Neuronal stem cell (in vitro differentiated cells): ENCODE data around the gene CEP70.

Source experiments
- DNase-seq: peaks from one replicate; pipeline ENCODE4 v3.0.0-alpha.2; 2013; ENCODE audit warnings: low spot score
- H2AFZ ChIP-seq: one replicate; pipeline ENCODE4 v1.6.1; 2013; ENCODE audit warnings: mild to moderate bottlenecking, low read length, inconsistent platforms
- H2AK5ac ChIP-seq: 2 replicates; pipeline ENCODE4 v1.6.1; 2013; ENCODE audit warnings: low read depth, mild to moderate bottlenecking, inconsistent platforms, low read length, moderate library complexity, mixed read lengths
- H2BK120ac ChIP-seq: 2 replicates; pipeline ENCODE4 v1.6.1; 2013; ENCODE audit warnings: low read depth, mild to moderate bottlenecking, inconsistent platforms, low read length, moderate library complexity, mixed read lengths
- H2BK12ac ChIP-seq: one replicate; pipeline ENCODE4 v1.6.1; 2013; ENCODE audit warnings: low read length, inconsistent platforms
- H2BK15ac ChIP-seq: 2 replicates; pipeline ENCODE4 v1.6.1; 2013; ENCODE audit warnings: mild to moderate bottlenecking, low read length, inconsistent platforms, mixed read lengths
- H2BK5ac ChIP-seq: one replicate; pipeline ENCODE4 v1.6.1; 2013; ENCODE audit warnings: inconsistent platforms, mild to moderate bottlenecking, low read length, moderate library complexity
- H3K14ac ChIP-seq: one replicate; pipeline ENCODE4 v1.6.1; 2013; ENCODE audit warnings: low read length, inconsistent platforms
- H3K18ac ChIP-seq: 2 replicates; pipeline ENCODE4 v1.6.1; 2013; ENCODE audit warnings: low read length, inconsistent platforms
- H3K23ac ChIP-seq: 2 replicates; pipeline ENCODE4 v1.6.1; 2013; ENCODE audit warnings: low read depth, mild to moderate bottlenecking, mixed read lengths, low read length, inconsistent platforms; ENCODE audit not compliant: poor library complexity
- H3K27ac ChIP-seq: replicated peaks from 3 replicates; pipeline ENCODE4 v1.5.1; 2013; ENCODE audit warnings: low read length, inconsistent platforms
- H3K27me3 ChIP-seq, 3 experiments: 2 replicates each; pipeline ENCODE4 v1.6.1; 2013; ENCODE audit warnings: low read length in 3 of 3, mild to moderate bottlenecking in 2 of 3, inconsistent platforms in 1 of 3, low read depth in 1 of 3, mixed read lengths in 1 of 3, moderate library complexity in 1 of 3; ENCODE audit not compliant: control insufficient read depth in 3 of 3, insufficient read depth in 3 of 3
- H3K36me3 ChIP-seq, 2 donors: replicated peaks in 1 of 2; 2 replicates each; pipeline ENCODE4 v1.6.1; 2013; ENCODE audit warnings: low read length in 2 of 2; ENCODE audit not compliant: control insufficient read depth in 2 of 2, insufficient read depth in 2 of 2
- H3K4ac ChIP-seq: 2 replicates; pipeline ENCODE4 v1.6.1; 2013; ENCODE audit warnings: inconsistent platforms, mild to moderate bottlenecking, low read length, moderate library complexity
- H3K4me1 ChIP-seq, 2 donors: 1 replicate in 1 of 2; 2 replicates in 1 of 2; pipeline ENCODE4 v1.6.1; 2013; ENCODE audit warnings: low read length in 2 of 2, low read depth in 1 of 2; ENCODE audit not compliant: control insufficient read depth in 2 of 2, insufficient read depth in 1 of 2
- H3K4me2 ChIP-seq: one replicate; pipeline ENCODE4 v1.6.1; 2013; ENCODE audit warnings: mild to moderate bottlenecking, low read length, inconsistent platforms; ENCODE audit not compliant: insufficient read depth, poor library complexity, severe bottlenecking
- H3K4me3 ChIP-seq, 2 donors: 2 replicates each; pipeline ENCODE4 v1.5.1; 2013; ENCODE audit warnings: low read length in 2 of 2, mild to moderate bottlenecking in 2 of 2, inconsistent platforms in 1 of 2, moderate library complexity in 1 of 2
- H3K79me1 ChIP-seq: one replicate; pipeline ENCODE4 v1.6.1; 2013; ENCODE audit warnings: low read depth, mild to moderate bottlenecking, inconsistent platforms, low read length, moderate library complexity
- H3K9ac ChIP-seq: one replicate; pipeline ENCODE4 v1.6.1; 2013; ENCODE audit warnings: mild to moderate bottlenecking, low read depth, low read length, inconsistent platforms; ENCODE audit not compliant: poor library complexity
- H3K9me3 ChIP-seq, 2 donors: replicated peaks in 1 of 2; 2 replicates each; pipeline versions ENCODE3 to v1.6.1; 2013; ENCODE audit warnings: low read length in 2 of 2, mild to moderate bottlenecking in 2 of 2, inconsistent platforms in 1 of 2, low read depth in 1 of 2, mixed read lengths in 1 of 2, moderate library complexity in 1 of 2; ENCODE audit not compliant: control insufficient read depth in 2 of 2, insufficient read depth in 1 of 2
- H4K8ac ChIP-seq: one replicate; pipeline ENCODE4 v1.6.1; 2013; ENCODE audit warnings: low read depth, mild to moderate bottlenecking, inconsistent platforms, low read length, moderate library complexity
- H4K91ac ChIP-seq: one replicate; pipeline ENCODE4 v1.6.1; 2013; ENCODE audit warnings: low read length, low read depth, mild to moderate bottlenecking, inconsistent platforms; ENCODE audit not compliant: poor library complexity
- WGBS, 2 donors: extraction: QIAGEN DNeasy Blood & Tissue Kit; methylation state at CpG; one replicate each; pipeline ENCODE4 v1.1.7; 2013; ENCODE audit warnings: missing lambda C conversion rate in 2 of 2, mixed read lengths in 1 of 2; ENCODE audit not compliant: insufficient read length in 2 of 2, insufficient replicate concordance in 1 of 2; ENCODE audit errors: extremely low coverage in 2 of 2; 5-methylcytosine and 5-hydroxymethylcytosine counted together

The CEP70 gene

DNA sequence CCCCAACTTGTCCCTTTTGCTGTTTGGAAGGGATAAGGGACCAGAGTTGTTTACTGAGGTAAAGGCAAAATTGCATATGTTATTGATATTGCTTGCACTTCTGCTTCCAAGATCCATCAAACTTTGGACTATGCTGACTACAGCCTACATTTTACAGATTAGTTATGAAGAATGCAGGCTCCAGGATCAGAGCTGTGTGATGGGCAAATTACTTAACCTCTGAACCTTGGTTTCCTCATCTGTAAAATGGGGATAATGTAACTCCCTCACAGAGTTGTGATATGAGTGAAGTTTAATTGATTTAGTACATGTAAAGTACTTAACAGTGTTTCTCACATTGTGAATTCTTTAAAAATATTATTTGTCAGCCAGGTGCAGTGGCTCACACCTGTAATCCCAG lies 30.5 kb upstream of the CEP70 start:
- H3K14ac ChIP-seq: no peak overlapping the region
- no peak overlapping the region for H3K27ac ChIP-seq
- H3K9me3 ChIP-seq: no peaks in the 10 kb centered on the region
- H3K4me1 ChIP-seq: no peaks in the 10 kb centered on the region
- no peak overlapping the region for H2BK120ac ChIP-seq
- no peak overlapping the region for H2BK12ac ChIP-seq
- H2BK15ac ChIP-seq: no peak overlapping the region
- H3K4me2 ChIP-seq: no peak overlapping the region
- H3K4ac ChIP-seq: no peak overlapping the region
- H2AFZ ChIP-seq: no peak overlapping the region
- no peak overlapping the region for H4K91ac ChIP-seq
- no peak overlapping the region for H3K4me3 ChIP-seq
- no peak overlapping the region for H3K18ac ChIP-seq
- H3K27me3 ChIP-seq: no peaks in the 10 kb centered on the region
- H3K79me1 ChIP-seq: no peaks in the 10 kb centered on the region
- no peak overlapping the region for H2BK5ac ChIP-seq
- no peaks in the 10 kb centered on the region for H3K36me3 ChIP-seq
- no peak overlapping the region for H3K23ac ChIP-seq
- no peak overlapping the region for H4K8ac ChIP-seq
- H3K9ac ChIP-seq: no peak overlapping the region
- no peak for DNase-seq
- H2AK5ac ChIP-seq: no peak overlapping the region

DNA sequence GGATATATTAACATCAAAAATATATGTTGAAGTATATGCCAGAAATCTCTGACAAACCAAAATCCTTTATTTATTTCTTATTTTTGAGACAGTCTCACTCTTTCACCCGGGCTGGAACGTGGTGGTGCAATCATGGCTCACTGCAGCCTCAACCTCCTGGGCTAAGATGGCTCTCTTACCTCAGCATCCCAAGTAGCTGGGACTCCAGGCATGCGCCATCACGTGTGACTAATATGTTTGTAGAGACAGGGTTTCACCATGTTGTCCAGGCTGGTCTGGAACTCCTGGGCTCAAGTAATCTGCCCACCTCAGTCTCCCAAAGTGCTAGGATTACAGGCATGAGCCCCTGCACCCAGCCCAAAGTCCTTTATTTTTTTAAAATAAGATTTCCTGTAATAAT lies 26.4 kb upstream of the CEP70 start:
- no peak overlapping the region for H3K4me3 ChIP-seq
- no peak overlapping the region for H4K91ac ChIP-seq
- no peak overlapping the region for H2AFZ ChIP-seq
- no peaks in the 10 kb centered on the region for H3K79me1 ChIP-seq
- H3K4me2 ChIP-seq: no peak overlapping the region
- H2BK120ac ChIP-seq: no peak overlapping the region
- no peak overlapping the region for H3K23ac ChIP-seq
- no peak overlapping the region for H3K9ac ChIP-seq
- no peaks in the 10 kb centered on the region for H3K27me3 ChIP-seq
- no peak overlapping the region for H3K27ac ChIP-seq
- DNase-seq: no peak
- H3K4ac ChIP-seq: no peak overlapping the region
- no peaks in the 10 kb centered on the region for H3K36me3 ChIP-seq
- no peak overlapping the region for H3K18ac ChIP-seq
- H2BK5ac ChIP-seq: no peak overlapping the region
- no peak overlapping the region for H2BK15ac ChIP-seq
- H3K14ac ChIP-seq: no peak overlapping the region
- H2AK5ac ChIP-seq: no peak overlapping the region
- no peaks in the 10 kb centered on the region for H3K9me3 ChIP-seq
- WGBS, 2 donors: no CpG with 5 or more reads among the region's 4 CpGs
- H2BK12ac ChIP-seq: no peak overlapping the region
- H3K4me1 ChIP-seq: no peaks in the 10 kb centered on the region
- no peak overlapping the region for H4K8ac ChIP-seq

DNA sequence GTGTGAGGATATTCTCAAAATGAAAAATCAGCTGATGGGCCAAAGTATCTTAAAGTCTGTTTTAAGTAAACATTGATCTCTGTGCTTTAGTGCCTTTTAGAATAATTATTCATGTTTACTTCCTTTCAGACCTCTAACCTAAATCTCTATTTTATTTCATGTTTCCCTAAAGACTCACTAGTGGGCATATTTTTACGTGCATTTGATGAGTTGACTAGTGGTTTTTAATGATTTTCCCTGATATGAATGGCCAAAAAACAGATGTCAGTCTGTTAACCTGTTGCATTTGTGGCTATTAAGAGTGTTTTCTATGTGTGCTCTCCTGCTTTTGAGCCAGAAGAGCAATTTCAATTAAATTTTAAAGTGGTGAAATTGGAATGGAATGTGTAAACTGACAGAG lies 21.4 kb upstream of the CEP70 start:
- Histone ChIP-seq H3K4me3 (no peak overlapping the region), H3K27me3 (peaks cover 0 to 2% (median 0%) of the 10 kb centered on the region in 3 experiments), H3K18ac (no peak overlapping the region), H3K23ac (no peak overlapping the region), H2BK5ac (no peak overlapping the region), H2AK5ac (no peak overlapping the region), H4K91ac (no peak overlapping the region), H2BK120ac (no peak overlapping the region), H3K4ac (no peak overlapping the region), H2AFZ (no peak overlapping the region), H3K14ac (no peak overlapping the region), H3K4me2 (no peak overlapping the region), H3K9ac (no peak overlapping the region), H3K79me1 (no peaks in the 10 kb centered on the region), H2BK15ac (no peak overlapping the region), H3K4me1 (peaks cover 0 to 2% of the 10 kb centered on the region in 2 donors), H2BK12ac (no peak overlapping the region), H3K36me3 (no peaks in the 10 kb centered on the region), H3K27ac (no peak overlapping the region), H4K8ac (no peak overlapping the region), H3K9me3 (no peaks in the 10 kb centered on the region)
- no peak for DNase-seq
- WGBS, 2 donors: no CpG with 5 or more reads among the region's 1 CpG

DNA sequence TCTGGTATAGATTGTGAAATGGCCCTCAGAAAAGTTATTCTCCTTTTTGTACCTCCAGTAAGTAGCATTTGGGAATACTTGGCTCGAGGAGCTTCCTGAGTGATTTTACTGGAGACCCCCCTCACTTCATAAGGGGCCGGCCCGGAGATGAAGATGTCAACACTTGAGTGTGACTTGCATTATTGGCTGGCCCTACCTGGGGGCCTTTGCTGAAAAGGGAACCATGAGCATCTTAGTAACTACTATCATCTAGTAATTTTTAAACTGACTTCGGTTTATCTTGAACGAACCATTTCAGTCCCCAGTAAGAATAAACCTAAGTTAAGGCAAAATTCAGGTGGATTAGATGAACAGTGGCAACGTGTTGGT lies 15.8 kb upstream of the CEP70 start:
- WGBS, 2 donors: no CpG with 5 or more reads among the region's 6 CpGs
- no peak overlapping the region for H3K4me3 ChIP-seq

More for the DNA sequence above, 15.8 kb upstream of the CEP70 start:
- Histone ChIP-seq H2BK15ac (no peak overlapping the region), H3K4me2 (no peak overlapping the region), H3K9me3 (no peaks in the 10 kb centered on the region), H3K14ac (no peak overlapping the region), H3K27ac (no peak overlapping the region), H3K27me3 (peaks cover 0 to 24% (median 0%) of the 10 kb centered on the region in 3 experiments), H2AFZ (no peak overlapping the region), H4K8ac (no peak overlapping the region), H3K18ac (no peak overlapping the region), H2BK12ac (no peak overlapping the region), H3K36me3 (no peaks in the 10 kb centered on the region), H3K23ac (no peak overlapping the region), H2BK5ac (no peak overlapping the region), H3K4me1 (peaks cover 0 to 4% of the 10 kb centered on the region in 2 donors), H3K79me1 (no peaks in the 10 kb centered on the region), H3K9ac (no peak overlapping the region), H3K4ac (no peak overlapping the region), H2BK120ac (no peak overlapping the region), H2AK5ac (no peak overlapping the region), H4K91ac (no peak overlapping the region)
- DNase-seq: no peak
